Measurements from ENCODE around the gene NMB.

NMB gene

GRCh38 chr15:84616235-84616634 is 41.8 kb downstream of the NMB start:
- DNase-seq = no peak

GRCh38 chr15:84611631-84612030 is 46.4 kb downstream of the NMB start:
- no peak for DNase-seq

- DNase-seq = no peak
Observed at GRCh38 chr15:84609818-84610525, 48.0 kb downstream of the NMB start.

DNA sequence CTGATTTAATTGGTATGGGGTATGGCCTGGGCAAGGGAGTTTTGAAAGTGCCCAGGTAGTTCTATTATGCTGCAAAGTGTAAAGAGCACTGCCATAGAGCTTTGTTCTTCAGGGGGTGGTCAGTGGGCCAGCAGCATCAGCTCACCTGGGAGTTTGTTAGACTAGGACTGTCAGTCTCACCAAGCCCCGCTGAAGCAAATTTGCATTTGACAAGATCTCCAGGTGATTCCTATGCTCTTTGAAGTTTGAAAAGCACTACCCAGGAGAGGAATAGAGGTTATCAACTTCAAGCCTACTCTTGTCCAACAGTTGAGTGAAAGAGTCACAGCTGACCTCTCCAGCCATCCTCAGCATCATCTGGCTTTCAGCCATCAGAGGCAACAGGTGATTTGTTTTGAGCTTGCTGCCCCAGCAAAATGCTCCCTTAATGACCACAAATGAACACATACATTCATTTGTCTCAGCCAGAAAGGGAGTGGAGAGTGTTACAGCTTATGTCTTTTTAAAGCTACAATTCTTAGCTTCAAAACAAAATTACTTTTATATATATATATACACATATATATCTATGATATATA is 49.2 kb downstream of the NMB start:
- DNase-seq = no peak

DNA sequence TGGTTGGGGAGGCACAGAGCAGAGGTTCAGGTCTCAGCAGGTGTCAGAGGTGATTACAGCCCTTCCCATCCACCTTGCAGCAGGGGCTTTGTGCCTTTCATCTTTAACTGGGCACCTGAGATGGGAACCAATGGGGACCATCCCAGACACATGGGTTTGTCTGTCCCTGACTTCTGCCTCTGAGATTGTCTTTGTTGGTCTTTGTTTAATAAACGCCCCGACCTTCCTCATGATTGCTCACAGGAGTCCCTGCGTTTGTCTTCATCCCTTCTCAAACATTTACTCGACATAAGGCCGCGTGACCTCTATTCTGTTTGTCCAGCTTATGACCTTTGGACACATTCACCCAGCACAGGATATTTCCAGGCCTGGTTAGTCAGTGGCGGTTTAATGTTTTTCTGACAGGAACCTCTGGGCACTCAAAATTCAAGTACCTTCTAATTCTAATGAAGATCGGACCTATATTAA is 51.3 kb downstream of the NMB start:
- no peak for DNase-seq

DNA sequence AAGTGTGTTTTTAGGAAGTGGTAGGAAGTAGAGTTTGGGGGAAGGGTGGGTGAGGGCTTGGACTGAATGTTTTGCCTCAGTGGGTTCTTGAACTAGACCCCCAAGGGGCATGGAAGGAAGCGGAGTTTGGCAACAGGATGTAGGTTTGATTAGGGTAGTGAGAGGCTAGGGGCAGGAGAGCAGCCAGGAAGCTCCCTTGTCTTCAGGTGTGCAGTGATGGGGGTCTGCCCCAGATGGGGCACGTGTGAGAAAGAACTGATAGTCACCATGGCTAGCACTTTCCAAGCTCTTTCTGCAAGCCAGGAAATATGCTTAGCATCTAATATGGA is 52.5 kb downstream of the NMB start:
- no peak for DNase-seq

Data from right kidney (tissue), 1 donor.